Cardiac fibroblast (primary cell): ENCODE data around the gene PLPPR1.

Source experiments
- DNase-seq, 2 donors: peaks; one replicate each; pipeline versions ENCODE4 v3.0.0 to v3.0.0-alpha.2; 2010; ENCODE audit warnings: low read depth in 2 of 2
- H3K4me3 ChIP-seq, 2 donors: replicated peaks in 1 of 2; 1 replicate in 1 of 2; 2 replicates in 1 of 2; pipeline ENCODE4 v1.5.1; 2011; ENCODE audit warnings: low read depth in 2 of 2, low read length in 2 of 2, mild to moderate bottlenecking in 2 of 2, moderate library complexity in 1 of 2
- CTCF ChIP-seq: IDR thresholded peaks from one replicate; pipeline ENCODE4 v1.5.1; 2011; ENCODE audit warnings: low read depth, mild to moderate bottlenecking, low read length, inconsistent platforms

Gene PLPPR1

GRCh38 chr9:101366038-101366756 lies 337.7 kb downstream of the PLPPR1 start:
- DNase-seq: peak; percentile 6 to 11
- TF ChIP-seq CTCF: no peak
- no peak overlapping the region for H3K4me3 ChIP-seq

GRCh38 chr9:101367323-101367722 lies 338.8 kb downstream of the PLPPR1 start:
- H3K4me3 ChIP-seq: no peak overlapping the region
- no peak for TF ChIP-seq CTCF
- DNase-seq: no peak

GRCh38 chr9:101369286-101369685 lies 340.8 kb downstream of the PLPPR1 start:
- no peak overlapping the region for H3K4me3 ChIP-seq
- peak; percentile 34 to 43 for DNase-seq
- TF ChIP-seq CTCF: no peak

- no peak overlapping the region for H3K4me3 ChIP-seq
- no peak for DNase-seq
- TF ChIP-seq CTCF: no peak
Measured at GRCh38 chr9:101369884-101370531, 341.5 kb downstream of the PLPPR1 start.

GRCh38 chr9:101371813-101372212 lies 343.3 kb downstream of the PLPPR1 start:
- DNase-seq: no peak
- TF ChIP-seq CTCF: no peak
- H3K4me3 ChIP-seq: no peak overlapping the region

GRCh38 chr9:101372327-101373118 lies 344.0 kb downstream of the PLPPR1 start:
- DNase-seq: no peak
- H3K4me3 ChIP-seq: no peak overlapping the region
- TF ChIP-seq CTCF: no peak
